ENCODE data around the gene CDH4. TPM values are rescaled to one million over a fixed set of nuclear protein-coding genes. Genes with fewer than 3 reads are reported as not detected.
A peak's percentile ranks its signal among the peaks of the same experiment; 100 is the strongest.

The CDH4 gene
- polyA plus RNA-seq, 6 donors from 2014 or later, result not detected

DNA sequence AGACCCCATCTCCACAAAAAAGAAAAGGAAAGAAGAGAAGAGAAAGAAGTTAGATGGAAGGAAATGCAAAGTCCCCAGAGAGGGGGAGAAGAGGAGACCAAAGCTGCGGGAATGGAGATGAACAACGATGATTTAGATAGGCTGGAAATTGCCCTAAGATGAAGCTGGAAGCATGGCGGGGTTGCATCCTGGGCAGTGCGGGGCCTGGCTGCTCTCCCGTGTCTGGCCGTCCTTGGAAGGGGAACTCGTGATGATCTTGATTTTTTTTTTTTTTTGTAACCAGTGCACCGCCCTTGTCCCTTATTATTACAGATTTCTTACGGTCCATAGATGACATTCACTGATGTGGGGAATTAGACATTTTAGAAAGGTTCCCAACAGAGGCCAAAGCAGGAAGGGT lies 276.5 kb downstream of the CDH4 start:
- Mint-ChIP-seq H3K27ac (no peak overlapping the region), H3K27me3 (peaks cover 0 to 3% (median 0%) of the 10 kb centered on the region in 3 donors), H3K36me3 (no peaks in the 10 kb centered on the region), H3K4me1 (no peaks in the 10 kb centered on the region), H3K4me3 (no peak overlapping the region), H3K9me3 (peaks cover 0 to 7% (median 3%) of the 10 kb centered on the region in 7 donors)
- no peak for ATAC-seq (ENCODE audit: low read depth in 2 of 2)
- no peak for DNase-seq

DNA sequence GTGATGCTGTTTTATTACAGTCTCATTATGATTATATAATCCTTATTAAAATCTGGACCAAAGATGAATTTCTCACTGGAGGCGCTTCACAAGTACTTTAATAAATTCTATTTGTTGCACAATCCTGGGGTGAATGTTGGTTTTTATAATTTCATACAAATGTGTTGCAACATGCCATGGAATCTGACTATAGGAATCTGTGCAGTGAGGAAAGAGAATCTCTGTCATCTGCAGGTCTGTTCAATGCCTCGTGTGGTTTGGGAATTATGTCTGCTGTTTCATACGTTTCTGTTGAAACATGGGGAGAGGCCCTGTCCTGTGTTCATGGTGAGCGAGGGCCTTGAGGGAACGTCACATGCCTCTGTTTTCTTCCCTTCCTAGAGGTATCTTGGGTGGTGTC lies 277.3 kb downstream of the CDH4 start:
- H3K27me3 Mint-ChIP-seq, result peaks cover 0 to 3% (median 0%) of the 10 kb centered on the region in 3 donors
- no peaks in the 10 kb centered on the region for H3K36me3 Mint-ChIP-seq
- H3K9me3 Mint-ChIP-seq, result peaks cover 0 to 5% (median 3%) of the 10 kb centered on the region in 7 donors
- no peaks in the 10 kb centered on the region for H3K4me1 Mint-ChIP-seq
- no peak overlapping the region for H3K4me3 Mint-ChIP-seq
- ATAC-seq (ENCODE audit: low read depth in 2 of 2) (no peak), DNase-seq (no peak)
- H3K27ac Mint-ChIP-seq, result no peak overlapping the region

DNA sequence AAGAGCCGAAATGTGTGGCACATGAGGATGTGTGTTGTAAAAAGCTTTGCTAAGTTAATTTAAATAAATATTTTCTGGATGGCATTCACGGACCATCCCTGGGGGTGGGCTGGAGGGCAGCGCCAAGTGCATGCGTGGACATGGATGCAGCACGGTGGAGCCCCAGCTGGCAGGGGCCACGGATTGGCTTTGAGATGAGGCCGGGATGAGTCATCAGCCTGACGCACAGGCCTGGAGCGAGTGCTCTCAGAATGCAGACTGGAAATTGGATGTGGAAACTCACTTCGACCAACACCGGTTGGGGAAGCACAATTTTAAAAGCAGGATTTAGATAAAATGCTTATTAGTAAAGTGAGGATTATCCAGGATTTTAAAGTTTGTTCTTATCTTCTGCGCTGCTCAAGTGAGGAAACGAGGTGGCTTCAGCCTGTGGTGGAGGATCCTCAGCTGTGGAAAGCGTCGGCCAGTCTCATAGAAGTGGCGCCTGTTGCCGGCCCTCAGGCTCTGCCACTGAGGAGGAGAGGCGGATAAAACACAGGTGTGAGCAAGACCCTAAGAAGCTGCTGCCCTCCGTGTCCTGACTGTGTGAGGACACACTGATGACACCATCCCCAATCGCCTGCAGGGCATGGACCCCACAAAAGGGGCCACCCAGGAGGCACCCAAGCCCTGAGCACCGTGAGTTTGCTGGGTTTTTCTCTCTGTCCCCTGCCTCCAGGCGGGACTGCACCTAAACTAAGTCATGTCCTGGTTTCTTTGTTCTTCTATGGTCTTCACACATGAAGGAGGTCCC lies 279.7 kb downstream of the CDH4 start:
- DNase-seq, result no peak
- no peak for ATAC-seq (ENCODE audit: low read depth in 2 of 2)
- Mint-ChIP-seq H3K9me3 (peaks cover 0 to 5% (median 3%) of the 10 kb centered on the region in 7 donors), H3K27me3 (no peaks in the 10 kb centered on the region), H3K4me3 (no peak overlapping the region), H3K27ac (no peak overlapping the region), H3K4me1 (no peaks in the 10 kb centered on the region), H3K36me3 (no peaks in the 10 kb centered on the region)

DNA sequence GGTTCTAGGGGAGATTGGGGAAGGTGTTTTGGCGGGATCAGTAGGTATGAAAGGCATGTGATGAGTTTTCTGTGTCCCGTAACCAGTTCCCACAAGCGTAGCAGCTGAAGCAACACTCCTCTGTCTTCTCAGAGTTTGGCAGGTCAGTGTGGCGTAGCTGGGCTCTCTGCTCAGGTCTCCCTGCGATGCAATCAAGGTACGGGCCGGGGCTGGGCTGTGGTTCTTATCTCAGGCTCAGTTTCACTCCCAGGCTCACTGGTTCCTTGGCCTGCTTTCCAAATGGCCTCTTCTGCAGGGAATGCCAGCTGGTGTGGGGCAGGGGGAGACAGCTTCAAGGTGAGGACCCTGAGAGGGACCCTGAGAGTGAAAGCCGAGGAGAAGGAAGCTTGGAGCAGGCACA lies 280.7 kb downstream of the CDH4 start:
- no peak for DNase-seq
- no peak for ATAC-seq (ENCODE audit: low read depth in 2 of 2)
- Mint-ChIP-seq H3K27me3 (no peaks in the 10 kb centered on the region), H3K36me3 (no peaks in the 10 kb centered on the region), H3K27ac (no peak overlapping the region), H3K9me3 (peaks cover 0 to 4% (median 2%) of the 10 kb centered on the region in 7 donors), H3K4me3 (no peak overlapping the region), H3K4me1 (no peaks in the 10 kb centered on the region)

DNA sequence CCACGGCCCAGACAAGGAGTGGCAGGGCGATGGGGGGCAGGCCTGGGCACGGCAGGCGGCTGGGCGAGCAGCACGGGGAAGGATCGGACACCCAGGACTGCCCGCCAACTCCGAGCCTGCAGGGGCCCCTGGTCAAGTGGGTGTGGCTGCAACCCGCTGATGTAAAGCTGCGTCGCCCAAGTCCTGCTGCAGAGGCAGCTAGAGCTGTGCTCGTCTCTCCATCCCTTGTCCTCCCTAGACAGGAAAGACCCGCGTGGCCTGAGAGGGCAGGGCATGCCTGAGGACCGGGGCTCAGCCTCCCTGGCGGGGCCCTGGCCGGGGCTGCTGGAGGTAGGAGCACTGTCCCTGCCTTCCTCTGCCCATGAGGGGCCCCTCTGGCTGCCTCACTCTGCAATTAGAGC lies 281.2 kb downstream of the CDH4 start:
- H3K27me3 Mint-ChIP-seq, result no peaks in the 10 kb centered on the region
- DNase-seq (no peak), ATAC-seq (ENCODE audit: low read depth in 2 of 2) (no peak)
- no peaks in the 10 kb centered on the region for H3K4me1 Mint-ChIP-seq
- peaks cover 0 to 4% (median 2%) of the 10 kb centered on the region in 7 donors for H3K9me3 Mint-ChIP-seq
- H3K36me3 Mint-ChIP-seq, result no peaks in the 10 kb centered on the region
- H3K27ac Mint-ChIP-seq, result no peak overlapping the region
- H3K4me3 Mint-ChIP-seq, result no peak overlapping the region

DNA sequence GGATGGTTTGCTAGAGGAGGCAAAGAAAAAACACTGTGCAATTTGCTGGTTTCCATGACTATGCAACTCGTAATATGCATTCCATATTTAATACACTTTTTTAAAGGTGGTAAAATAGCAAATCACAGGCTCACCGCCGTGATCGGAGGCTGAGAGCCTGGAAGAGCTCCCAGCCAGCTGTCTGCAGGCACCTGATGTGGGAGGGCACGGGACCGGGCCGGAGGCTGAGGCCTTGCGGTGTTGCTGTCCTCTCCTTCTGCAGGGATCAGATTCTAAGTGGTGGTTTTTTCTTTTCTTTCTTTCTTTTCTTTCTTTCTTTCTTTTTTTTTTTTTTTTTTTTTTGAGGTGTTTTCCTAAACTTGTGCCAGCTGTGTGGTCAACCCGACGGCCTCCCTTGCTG lies 282.3 kb downstream of the CDH4 start:
- Mint-ChIP-seq H3K9me3 (peaks cover 0 to 6% (median 0%) of the 10 kb centered on the region in 7 donors), H3K4me3 (no peak overlapping the region), H3K27me3 (no peaks in the 10 kb centered on the region), H3K36me3 (no peaks in the 10 kb centered on the region), H3K27ac (no peak overlapping the region), H3K4me1 (no peaks in the 10 kb centered on the region)
- ATAC-seq (ENCODE audit: low read depth in 2 of 2) (no peak), DNase-seq (no peak)

DNA sequence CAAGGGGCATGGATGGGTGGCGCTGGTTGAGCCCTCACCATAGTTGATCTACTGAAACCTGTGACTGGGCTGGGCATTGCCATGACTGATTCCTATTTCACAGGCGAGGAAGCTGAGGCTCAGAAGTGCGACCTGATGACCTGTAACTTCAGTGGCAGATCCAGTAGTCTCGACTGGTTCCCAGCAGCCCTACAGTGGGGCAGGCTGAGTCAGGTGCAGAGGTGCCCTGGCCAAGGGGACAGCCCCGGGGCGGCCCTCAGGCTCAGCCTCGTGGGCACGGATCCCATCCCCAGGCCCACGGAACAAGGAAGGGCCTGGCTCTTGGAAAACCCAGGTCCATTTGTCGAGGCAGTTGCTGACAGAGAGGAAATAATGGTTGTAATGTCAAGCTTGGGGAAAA lies 283.0 kb downstream of the CDH4 start:
- Mint-ChIP-seq H3K36me3 (no peaks in the 10 kb centered on the region), H3K9me3 (peaks cover 0 to 6% (median 0%) of the 10 kb centered on the region in 7 donors), H3K4me1 (no peaks in the 10 kb centered on the region), H3K4me3 (no peak overlapping the region), H3K27ac (no peak overlapping the region), H3K27me3 (no peaks in the 10 kb centered on the region)
- ATAC-seq (ENCODE audit: low read depth in 2 of 2), result no peak
- no peak for DNase-seq

DNA sequence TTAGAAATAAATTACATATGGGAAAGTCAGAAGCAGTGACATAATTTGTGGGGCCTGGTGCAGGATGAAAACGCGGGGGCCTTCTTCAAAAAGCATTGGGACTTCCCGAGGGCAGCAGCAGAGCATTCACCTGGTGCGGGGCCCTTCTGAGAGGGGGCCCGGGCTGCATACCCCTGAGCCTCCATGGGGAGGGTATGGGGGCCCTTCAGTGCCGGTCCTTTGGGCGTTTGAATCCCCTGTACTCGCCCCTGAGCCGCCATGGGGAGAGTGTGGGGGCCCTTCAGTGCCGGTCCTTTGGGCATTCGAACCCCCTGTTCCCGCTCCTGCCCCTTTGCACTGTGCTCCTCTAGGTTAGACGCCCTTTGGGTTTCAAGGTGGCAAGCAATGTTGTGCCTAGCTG lies 283.5 kb downstream of the CDH4 start:
- Mint-ChIP-seq H3K36me3 (no peaks in the 10 kb centered on the region), H3K9me3 (peaks cover 0 to 6% (median 0%) of the 10 kb centered on the region in 7 donors)

DNA sequence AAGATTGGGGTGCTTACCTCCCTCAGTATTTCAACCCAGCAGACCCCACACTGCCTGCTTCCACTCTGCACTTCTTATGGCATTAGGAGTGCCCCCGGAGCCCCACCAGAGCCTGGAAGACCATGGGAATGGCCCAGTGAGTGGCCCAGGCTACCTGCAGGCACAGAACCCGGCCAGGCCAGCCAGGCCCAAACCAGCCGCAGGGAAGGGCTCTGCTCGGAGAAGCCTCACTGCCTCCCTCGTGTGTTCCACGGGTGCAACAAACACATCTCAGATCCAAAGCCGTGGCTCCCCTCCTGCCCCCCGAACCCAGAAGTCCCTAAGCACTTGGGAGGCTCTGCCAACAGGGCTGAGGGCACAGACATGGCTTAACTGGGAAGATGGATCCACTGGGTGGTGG lies 283.9 kb downstream of the CDH4 start:
- Mint-ChIP-seq H3K9me3 (peaks cover 0 to 6% (median 0%) of the 10 kb centered on the region in 7 donors), H3K27me3 (no peaks in the 10 kb centered on the region), H3K4me3 (no peak overlapping the region), H3K27ac (no peak overlapping the region), H3K36me3 (no peaks in the 10 kb centered on the region), H3K4me1 (no peaks in the 10 kb centered on the region)
- DNase-seq, result no peak
- ATAC-seq (ENCODE audit: low read depth in 2 of 2), result no peak

More for the DNA sequence above, 283.5 kb downstream of the CDH4 start:
- Mint-ChIP-seq H3K4me1 (no peaks in the 10 kb centered on the region), H3K4me3 (no peak overlapping the region), H3K27ac (no peak overlapping the region), H3K27me3 (no peaks in the 10 kb centered on the region)
- no peak for ATAC-seq (ENCODE audit: low read depth in 2 of 2)
- no peak for DNase-seq

DNA sequence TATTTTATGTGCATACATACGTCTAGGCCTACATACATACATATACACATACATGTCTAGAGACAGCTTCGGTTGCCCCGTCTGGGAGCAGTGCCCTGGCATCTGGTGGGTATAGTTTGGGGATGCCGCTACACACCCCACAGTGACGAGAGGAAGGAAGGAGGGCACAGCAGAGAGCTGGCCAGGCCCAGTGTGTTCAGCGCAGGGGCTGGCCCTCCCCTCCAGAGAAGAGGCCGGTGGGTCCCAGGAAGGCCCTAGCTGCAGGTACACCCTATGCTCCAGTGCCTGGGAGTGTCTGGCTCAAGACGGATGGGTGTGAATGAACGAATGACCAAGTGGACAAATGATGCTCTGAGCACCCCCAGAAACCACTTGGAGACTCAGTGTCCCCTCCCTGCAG lies 284.6 kb downstream of the CDH4 start:
- Mint-ChIP-seq H3K4me3 (no peak overlapping the region), H3K9me3 (peaks cover 0 to 6% (median 0%) of the 10 kb centered on the region in 7 donors), H3K4me1 (no peaks in the 10 kb centered on the region), H3K27me3 (no peaks in the 10 kb centered on the region), H3K36me3 (no peaks in the 10 kb centered on the region), H3K27ac (peak overlapping the region in 3 of 6 donors; percentile 16 to 34 (median 33))
- no peak for ATAC-seq (ENCODE audit: low read depth in 2 of 2)
- DNase-seq, result no peak

DNA sequence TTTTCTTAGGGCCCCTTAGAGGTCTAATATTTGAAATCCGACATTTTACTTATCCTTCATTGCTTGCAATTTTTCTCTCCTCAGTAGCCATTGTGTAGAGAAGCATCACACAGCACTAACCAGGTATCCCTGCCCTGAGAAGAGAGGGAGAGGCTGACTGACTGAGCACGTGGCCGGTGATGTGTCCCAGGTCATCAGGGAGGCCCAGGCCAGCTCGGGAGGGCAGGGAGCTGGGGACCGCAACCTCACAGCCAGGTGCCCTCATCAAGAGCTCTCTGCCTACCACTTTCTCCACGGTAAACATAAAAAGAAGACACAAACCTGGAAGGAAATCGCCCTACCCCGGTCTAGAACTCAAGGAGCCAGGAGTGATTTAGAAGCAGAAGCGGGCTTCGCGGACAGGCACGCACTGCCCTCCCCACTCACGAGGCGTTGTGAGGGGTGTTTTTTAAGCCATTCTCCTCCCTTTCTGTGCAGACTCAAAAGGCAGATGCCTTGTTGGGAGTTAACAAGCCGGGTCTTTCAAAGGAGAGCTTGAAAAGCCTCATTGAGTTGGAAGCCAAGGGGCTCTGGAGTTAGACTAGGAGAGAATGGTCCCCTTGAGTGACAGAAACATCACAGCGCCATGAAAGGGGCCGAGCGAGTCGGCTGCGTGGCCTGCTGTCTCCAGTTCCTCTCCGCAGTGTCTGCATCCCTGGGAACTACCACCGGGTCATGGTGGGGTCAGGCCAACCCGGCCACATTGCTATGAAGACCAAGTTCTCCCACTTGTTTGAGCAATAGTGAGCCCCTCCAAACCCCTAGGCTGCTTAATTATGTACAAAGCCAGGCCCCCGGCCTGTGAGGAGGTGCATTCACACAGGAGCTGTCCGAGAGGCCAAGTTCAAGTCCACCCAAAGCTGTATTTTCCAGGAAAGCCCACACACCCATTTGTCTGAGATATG lies 285.4 kb downstream of the CDH4 start:
- DNase-seq, result no peak
- Mint-ChIP-seq H3K9me3 (peaks cover 0 to 3% (median 0%) of the 10 kb centered on the region in 7 donors), H3K27me3 (no peaks in the 10 kb centered on the region), H3K4me3 (no peak overlapping the region), H3K36me3 (no peaks in the 10 kb centered on the region), H3K27ac (no peak overlapping the region), H3K4me1 (no peaks in the 10 kb centered on the region)
- no peak for ATAC-seq (ENCODE audit: low read depth in 2 of 2)

DNA sequence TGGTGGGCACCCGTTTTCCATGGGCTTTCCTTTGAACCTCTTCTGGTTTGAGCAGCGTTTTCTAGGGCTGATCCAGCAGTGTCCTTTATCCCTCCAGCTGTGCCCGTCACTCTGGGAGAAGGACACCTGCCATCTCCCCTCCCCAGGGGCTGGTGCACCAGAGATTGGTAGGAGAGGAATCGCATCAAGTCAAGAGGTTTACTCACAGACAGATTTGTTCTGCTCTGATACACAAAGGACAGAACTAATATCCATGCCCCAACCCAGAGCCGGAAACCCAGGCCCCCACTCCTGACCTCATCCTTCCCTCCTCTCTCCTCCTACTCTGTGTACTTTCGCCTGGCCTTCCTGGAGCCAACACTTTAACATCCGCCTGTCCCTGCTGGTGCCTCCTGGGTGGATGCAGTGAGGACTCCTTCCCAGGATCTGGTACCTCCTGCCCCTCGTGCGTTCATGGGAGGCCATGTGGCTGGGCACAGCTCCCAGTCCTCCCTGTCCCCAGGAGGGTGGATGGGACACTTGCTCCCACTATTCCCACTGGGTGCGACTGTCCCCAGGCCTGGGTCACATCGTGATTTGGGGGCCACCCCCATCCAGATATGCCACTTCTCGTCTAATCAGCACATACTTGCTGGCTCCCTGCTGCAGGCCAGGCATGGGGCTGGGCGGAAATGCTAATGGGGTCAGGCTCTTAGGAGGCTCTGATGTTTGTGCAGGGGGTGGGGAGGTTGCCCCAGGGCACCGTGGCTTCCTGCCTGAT lies 286.3 kb downstream of the CDH4 start:
- no peak for ATAC-seq (ENCODE audit: low read depth in 2 of 2)
- H3K27ac Mint-ChIP-seq, result no peak overlapping the region

DNA sequence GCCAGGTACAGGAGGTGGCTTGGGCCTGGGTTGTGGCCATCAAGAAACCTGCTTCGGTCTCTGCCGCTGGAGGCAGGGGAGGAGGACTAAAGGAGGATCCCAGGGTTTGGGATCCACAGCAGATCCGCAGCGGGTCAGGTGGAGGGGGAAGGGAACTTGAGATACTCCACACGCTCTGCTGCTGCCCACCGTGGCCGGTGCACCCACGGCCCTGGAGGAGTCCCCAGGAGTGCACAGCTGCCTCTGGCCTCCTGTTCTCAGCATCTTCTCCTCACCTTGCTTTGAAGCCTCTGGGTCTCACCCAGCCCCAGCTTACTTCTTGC lies 286.8 kb downstream of the CDH4 start:
- ATAC-seq (ENCODE audit: low read depth in 2 of 2) (no peak), DNase-seq (no peak)
- no peak overlapping the region for H3K27ac Mint-ChIP-seq
- H3K9me3 Mint-ChIP-seq, result peaks cover 0 to 3% (median 0%) of the 10 kb centered on the region in 7 donors
- no peak overlapping the region for H3K4me3 Mint-ChIP-seq
- no peaks in the 10 kb centered on the region for H3K36me3 Mint-ChIP-seq
- H3K27me3 Mint-ChIP-seq, result no peaks in the 10 kb centered on the region
- H3K4me1 Mint-ChIP-seq, result no peaks in the 10 kb centered on the region

More for the DNA sequence above, 286.3 kb downstream of the CDH4 start:
- Mint-ChIP-seq H3K4me1 (no peaks in the 10 kb centered on the region), H3K36me3 (no peaks in the 10 kb centered on the region), H3K4me3 (no peak overlapping the region), H3K27me3 (no peaks in the 10 kb centered on the region), H3K9me3 (peaks cover 0 to 3% (median 0%) of the 10 kb centered on the region in 7 donors)
- no peak for DNase-seq
